Progenitor cell of endocrine pancreas (in vitro differentiated cells): ENCODE results near the gene TRAF6. TPM values are rescaled to one million over a fixed set of nuclear protein-coding genes. Genes with fewer than 3 reads are reported as not detected.

Experiments used
- DNase-seq: peaks from one replicate; pipeline ENCODE4 v3.0.0; 2021; ENCODE audit warnings: low spot score; ENCODE audit not compliant: unreplicated experiment
- H3K27ac Mint-ChIP-seq: 2 replicates; pipeline ENCODE4 v1.8.0; 2021; ENCODE audit warnings: mild to moderate bottlenecking, moderate library complexity, mixed read lengths
- H3K27me3 Mint-ChIP-seq: 2 replicates; pipeline ENCODE4 v1.8.0; 2021; ENCODE audit warnings: mixed read lengths
- H3K36me3 Mint-ChIP-seq: 2 replicates; pipeline ENCODE4 v1.8.0; 2022; ENCODE audit warnings: mixed read lengths; ENCODE audit not compliant: insufficient read depth
- H3K4me1 Mint-ChIP-seq: 2 replicates; pipeline ENCODE4 v1.8.0; 2021; ENCODE audit warnings: low read depth, mixed read lengths
- H3K4me3 Mint-ChIP-seq: 2 replicates; pipeline ENCODE4 v1.8.0; 2021; ENCODE audit warnings: low read depth, mild to moderate bottlenecking, moderate library complexity, mixed read lengths
- H3K9me3 Mint-ChIP-seq: 2 replicates; pipeline ENCODE4 v1.8.0; 2021; ENCODE audit warnings: low read depth, mixed read lengths
- CTCF ChIP-seq: fragments of 200-600 bp; sonication (generic); IDR thresholded peaks from one replicate; pipeline ENCODE4 v1.5.0; 2021; ENCODE audit warnings: antibody characterized with exemption, mild to moderate bottlenecking; ENCODE audit not compliant: unreplicated experiment
- total RNA-seq: library from RNA; stranded (reverse); gene quantifications from 2 replicates; pipeline ENCODE4 v1.2.1, GENCODE V29; 2021

TRAF6 gene
- total RNA-seq, 1 donor from 2014 or later, result 15.1 TPM

GRCh38 chr11:36456156-36456555 is 53.9 kb downstream of the TRAF6 start:
- H3K4me3 Mint-ChIP-seq, result no peak overlapping the region
- no peaks in the 10 kb centered on the region for H3K9me3 Mint-ChIP-seq
- no peak for TF ChIP-seq CTCF
- peaks cover 7% of the 10 kb centered on the region for H3K27me3 Mint-ChIP-seq
- H3K27ac Mint-ChIP-seq, result no peak overlapping the region
- H3K4me1 Mint-ChIP-seq, result peaks cover 19% of the 10 kb centered on the region
- H3K36me3 Mint-ChIP-seq, result no peaks in the 10 kb centered on the region
- no peak for DNase-seq

GRCh38 chr11:36455658-36456111 is 54.4 kb downstream of the TRAF6 start:
- no peak for TF ChIP-seq CTCF
- H3K4me3 Mint-ChIP-seq, result no peak overlapping the region
- peaks cover 19% of the 10 kb centered on the region for H3K4me1 Mint-ChIP-seq
- H3K27me3 Mint-ChIP-seq, result peaks cover 8% of the 10 kb centered on the region
- no peak for DNase-seq
- no peak overlapping the region for H3K27ac Mint-ChIP-seq
- no peaks in the 10 kb centered on the region for H3K9me3 Mint-ChIP-seq
- H3K36me3 Mint-ChIP-seq, result no peaks in the 10 kb centered on the region

GRCh38 chr11:36454941-36455631 is 55.0 kb downstream of the TRAF6 start:
- no peaks in the 10 kb centered on the region for H3K36me3 Mint-ChIP-seq
- no peak for TF ChIP-seq CTCF
- H3K4me1 Mint-ChIP-seq, result peaks cover 19% of the 10 kb centered on the region
- H3K27me3 Mint-ChIP-seq, result peaks cover 6% of the 10 kb centered on the region
- no peaks in the 10 kb centered on the region for H3K9me3 Mint-ChIP-seq
- peak overlapping the region; percentile 16 for H3K27ac Mint-ChIP-seq
- DNase-seq, result no peak
- H3K4me3 Mint-ChIP-seq, result no peak overlapping the region

- Mint-ChIP-seq H3K9me3 (no peaks in the 10 kb centered on the region), H3K4me1 (peaks cover 19% of the 10 kb centered on the region), H3K4me3 (no peak overlapping the region), H3K27me3 (peaks cover 9% of the 10 kb centered on the region), H3K36me3 (no peaks in the 10 kb centered on the region), H3K27ac (no peak overlapping the region)
- DNase-seq, result no peak
- no peak for TF ChIP-seq CTCF
These were observed 55.5 kb downstream of the TRAF6 start for GRCh38 chr11:36454551-36454940.

GRCh38 chr11:36453678-36454077 is 56.4 kb downstream of the TRAF6 start:
- H3K9me3 Mint-ChIP-seq, result no peaks in the 10 kb centered on the region

More at GRCh38 chr11:36453678-36454077, 56.4 kb downstream of the TRAF6 start:
- Mint-ChIP-seq H3K27ac (no peak overlapping the region), H3K4me3 (no peak overlapping the region), H3K36me3 (no peaks in the 10 kb centered on the region), H3K4me1 (peaks cover 19% of the 10 kb centered on the region), H3K27me3 (peaks cover 9% of the 10 kb centered on the region)
- no peak for TF ChIP-seq CTCF
- no peak for DNase-seq
